GM10248 (cell line): ENCODE results near the gene CHFR.
"Not testable (repeated sequence)": the region's sequence is repeated elsewhere in the genome, so short reads cannot be mapped to it uniquely, and the experiment has no call there.

Experiments used
- CTCF ChIA-PET: fragments of 300-600 bp; sonication (Branson Sonifier 250); formaldehyde crosslinking; extraction: SDS; loops from one replicate; lab custom pipeline; 2021; ENCODE audit warnings: antibody characterized with exemption; lab: Yijun Ruan, JAX
- POLR2A ChIA-PET: fragments of 350-650 bp; sonication (Branson Sonifier 250); formaldehyde crosslinking; extraction: SDS; loops from one replicate; lab custom pipeline; 2020; ENCODE audit warnings: antibody characterized with exemption; lab: Yijun Ruan, JAX
- DNase-seq: peaks from one replicate; pipeline ENCODE4 v3.0.0; 2012; ENCODE audit errors: extremely low spot score
- TF ChIP-seq, protein P1 (sequence below): IDR thresholded peaks from 2 replicates; pipeline ENCODE4 v1.5.1; 2012; ENCODE audit warnings: mild to moderate bottlenecking, low read depth; ENCODE audit errors: extremely low read depth, missing control alignments, control extremely low read depth

The CHFR gene

DNA sequence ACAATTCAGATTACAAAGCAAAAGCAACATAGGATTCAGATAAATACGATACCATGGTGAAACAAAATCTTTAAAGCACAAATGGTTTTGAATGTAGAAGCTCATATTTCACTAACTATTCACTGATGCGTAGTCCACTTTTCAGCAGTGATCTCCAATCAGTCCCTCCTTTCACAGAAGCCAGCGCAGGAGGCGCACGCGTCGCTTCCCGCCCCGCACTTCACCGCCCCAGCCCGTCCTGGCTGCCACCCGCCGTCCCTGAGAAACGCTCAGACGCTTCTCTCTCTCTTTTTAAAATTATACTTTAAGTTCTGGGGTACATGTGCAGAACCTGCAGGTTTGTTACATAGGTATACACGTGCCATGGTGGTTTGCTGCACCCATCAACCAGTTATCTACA is 19.8 kb upstream of the CHFR start:
- ChIA-PET CTCF (interaction anchor here (1.5 kb wide), 1 partner anchor 17 kb away, joined by 4 read pairs; no protein-coding TSS in a partner anchor), POLR2A (no interaction called here)
- TF ChIP-seq, protein P1, sequence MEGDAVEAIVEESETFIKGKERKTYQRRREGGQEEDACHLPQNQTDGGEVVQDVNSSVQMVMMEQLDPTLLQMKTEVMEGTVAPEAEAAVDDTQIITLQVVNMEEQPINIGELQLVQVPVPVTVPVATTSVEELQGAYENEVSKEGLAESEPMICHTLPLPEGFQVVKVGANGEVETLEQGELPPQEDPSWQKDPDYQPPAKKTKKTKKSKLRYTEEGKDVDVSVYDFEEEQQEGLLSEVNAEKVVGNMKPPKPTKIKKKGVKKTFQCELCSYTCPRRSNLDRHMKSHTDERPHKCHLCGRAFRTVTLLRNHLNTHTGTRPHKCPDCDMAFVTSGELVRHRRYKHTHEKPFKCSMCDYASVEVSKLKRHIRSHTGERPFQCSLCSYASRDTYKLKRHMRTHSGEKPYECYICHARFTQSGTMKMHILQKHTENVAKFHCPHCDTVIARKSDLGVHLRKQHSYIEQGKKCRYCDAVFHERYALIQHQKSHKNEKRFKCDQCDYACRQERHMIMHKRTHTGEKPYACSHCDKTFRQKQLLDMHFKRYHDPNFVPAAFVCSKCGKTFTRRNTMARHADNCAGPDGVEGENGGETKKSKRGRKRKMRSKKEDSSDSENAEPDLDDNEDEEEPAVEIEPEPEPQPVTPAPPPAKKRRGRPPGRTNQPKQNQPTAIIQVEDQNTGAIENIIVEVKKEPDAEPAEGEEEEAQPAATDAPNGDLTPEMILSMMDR = no peak
- DNase-seq = no peak

DNA sequence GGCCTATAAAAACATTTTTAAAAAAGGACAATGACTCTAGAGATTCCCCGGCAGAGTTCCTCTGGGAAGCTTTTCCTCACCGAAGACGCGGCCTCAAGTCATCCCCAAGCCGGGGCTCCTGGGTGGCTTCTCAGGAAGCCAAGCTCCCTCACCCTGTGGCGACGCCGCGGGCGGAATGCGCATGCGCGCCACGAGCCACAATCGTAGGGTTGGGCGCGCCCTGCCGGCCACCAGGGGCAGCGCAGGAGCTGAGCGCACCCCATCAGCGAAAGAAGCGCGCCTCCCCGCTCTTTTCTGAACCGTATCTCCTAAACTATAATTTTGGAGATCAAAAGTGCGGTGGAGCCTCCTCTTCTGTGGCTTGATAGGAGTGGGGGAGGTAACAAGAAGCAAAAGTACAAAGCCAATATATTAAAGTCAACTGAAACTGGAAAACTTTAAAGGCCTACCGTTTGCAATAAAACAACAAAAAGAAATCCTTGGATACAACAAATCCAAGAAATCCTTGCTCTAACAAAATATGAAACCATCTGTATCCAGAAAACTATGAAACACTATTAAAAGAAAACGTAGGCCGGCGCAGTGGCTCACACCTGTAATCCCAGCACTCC is 17.4 kb upstream of the CHFR start:
- CTCF ChIA-PET = no interaction called here
- TF ChIP-seq, protein P1 = peak; percentile 50
- peak; percentile 72 for DNase-seq
- POLR2A ChIA-PET = no interaction called here

DNA sequence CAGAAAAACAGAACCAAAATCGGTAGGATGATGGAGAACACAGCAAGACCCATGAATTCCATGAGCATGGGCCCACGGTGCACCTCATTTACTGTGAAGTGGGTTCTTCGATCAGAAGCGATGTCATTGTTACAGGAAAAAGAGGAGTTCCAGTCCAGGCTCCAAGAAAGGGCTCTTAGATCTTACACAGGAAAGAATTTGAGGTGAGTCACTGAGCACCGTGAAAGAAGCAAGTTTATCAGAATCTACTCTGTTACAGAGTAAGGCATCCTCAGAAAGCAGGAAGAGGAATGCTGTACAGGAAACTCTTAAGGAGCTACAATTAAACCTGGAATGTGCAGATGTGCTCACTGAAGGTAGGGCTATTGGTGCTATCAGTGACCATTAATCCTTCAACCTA is 11.6 kb upstream of the CHFR start:
- POLR2A ChIA-PET = no interaction called here
- TF ChIP-seq, protein P1 = no peak
- CTCF ChIA-PET = no interaction called here
- no peak for DNase-seq

DNA sequence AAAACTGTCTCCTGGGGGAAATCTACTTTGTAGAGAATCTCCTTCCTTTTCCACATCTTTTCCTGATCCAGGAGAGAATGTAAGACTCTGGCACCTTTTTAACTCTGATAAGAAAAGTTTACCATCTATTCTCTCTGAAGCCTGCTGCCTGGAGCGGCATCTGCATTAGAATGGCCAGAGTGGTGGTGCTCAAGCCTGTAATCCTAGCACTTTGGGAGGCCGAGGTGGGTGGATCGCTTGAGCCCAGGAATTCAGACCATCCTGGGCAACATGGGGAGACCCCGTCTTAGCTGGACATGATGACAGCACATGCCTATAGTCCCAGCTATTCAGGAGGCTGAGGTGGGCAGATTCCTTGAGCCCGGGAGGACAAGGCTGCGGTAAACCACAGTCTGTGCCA is 1.4 kb upstream of the CHFR start:
- TF ChIP-seq, protein P1 = no peak
- POLR2A ChIA-PET = no interaction called here
- CTCF ChIA-PET = no interaction called here
- DNase-seq = no peak

DNA sequence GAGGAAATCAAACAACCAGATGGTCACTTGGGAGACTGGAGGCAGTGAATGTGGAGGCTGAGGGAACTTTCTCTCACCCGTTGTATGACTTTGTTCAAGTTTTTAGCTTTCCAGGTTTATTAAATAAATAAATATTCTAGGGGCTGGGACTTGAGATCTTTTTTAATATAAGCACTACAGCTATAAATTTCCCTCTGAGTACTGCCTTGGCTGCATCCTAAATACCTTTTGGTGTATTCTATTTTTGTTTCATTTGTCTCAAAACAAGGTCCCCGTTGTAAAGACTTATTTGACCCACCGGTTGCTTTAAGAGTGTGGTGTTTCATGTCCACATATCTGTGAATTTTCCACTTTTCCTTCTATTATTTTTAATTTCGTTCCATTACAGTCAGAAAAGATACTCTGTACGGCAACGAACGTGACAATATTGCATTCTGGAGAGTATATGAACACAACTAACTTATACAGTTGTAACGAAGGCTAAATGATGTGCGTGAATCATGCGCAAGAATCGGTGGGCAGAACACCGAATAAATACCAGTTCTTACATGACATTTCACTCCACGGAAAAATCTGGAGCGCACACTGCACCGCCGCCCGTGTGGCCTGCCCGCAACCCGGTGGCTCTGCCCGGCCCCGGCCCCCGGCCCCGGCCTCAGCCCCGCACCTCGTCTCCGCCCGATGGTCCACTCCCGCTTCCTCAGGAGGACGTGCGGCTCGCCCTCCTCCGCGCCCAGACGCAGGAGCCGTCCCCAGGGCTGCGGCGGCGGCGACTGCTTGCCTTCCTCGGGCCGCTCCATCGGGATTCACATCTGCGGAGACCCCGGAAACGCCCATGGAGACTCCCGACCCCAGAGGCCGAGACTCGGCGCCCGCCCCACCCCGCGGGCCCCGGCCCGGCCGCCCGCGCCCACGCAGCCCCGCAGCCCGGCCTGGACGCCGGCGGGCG is 602 bp downstream of the CHFR start:
- ChIA-PET POLR2A (interaction anchor here (0.6 kb wide), 1 partner anchor 70 kb away, joined by 4 read pairs; no protein-coding TSS in a partner anchor), CTCF (no interaction called here)
- no peak for DNase-seq
- TF ChIP-seq, protein P1 = no peak

DNA sequence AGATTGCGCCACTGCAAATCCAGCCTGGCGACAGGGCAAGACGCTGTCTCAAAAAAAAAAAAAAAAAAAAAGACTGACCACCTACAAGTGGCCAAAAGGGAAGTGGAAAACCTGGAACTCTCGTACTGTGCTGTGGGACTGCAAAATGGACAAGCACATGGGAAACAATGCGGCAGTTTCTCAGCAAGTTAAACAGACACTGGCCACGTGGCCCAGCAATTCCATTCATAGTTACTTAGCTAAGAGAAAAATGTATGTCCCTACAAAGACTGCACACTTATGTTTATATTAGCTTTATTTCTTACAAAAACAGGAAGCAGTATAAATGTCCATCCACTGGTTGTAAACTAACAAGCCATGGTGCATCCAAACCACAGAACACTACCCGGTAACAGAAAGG is 5.6 kb downstream of the CHFR start:
- CTCF ChIA-PET = no interaction called here
- TF ChIP-seq, protein P1 = no peak
- DNase-seq = no peak
- POLR2A ChIA-PET = interaction anchor here (0.6 to 0.7 kb wide), 2 partner anchors 36 to 133 kb away, joined by 3 to 4 read pairs; no protein-coding TSS in a partner anchor

DNA sequence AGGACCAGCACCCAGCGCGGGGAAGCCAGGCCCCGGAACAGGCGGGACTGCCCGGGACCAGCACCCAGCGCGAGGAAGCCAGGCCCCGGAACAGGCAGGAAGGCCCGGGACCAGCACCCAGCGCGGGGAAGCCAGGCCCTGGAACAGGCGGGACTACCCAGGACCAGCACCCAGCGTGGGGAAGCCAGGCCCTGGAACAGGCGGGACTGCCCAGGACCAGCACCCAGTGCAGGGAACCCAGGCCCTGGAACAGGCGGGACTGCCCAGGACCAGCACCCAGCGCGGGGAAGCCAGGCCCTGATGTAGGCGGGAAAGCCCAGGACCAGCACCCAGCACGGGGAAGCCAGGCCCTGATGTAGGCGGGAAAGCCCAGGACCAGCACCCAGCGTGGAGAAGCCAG is 12.8 kb downstream of the CHFR start:
- CTCF ChIA-PET, DNase-seq, POLR2A ChIA-PET: not testable (repeated sequence)
